Nephron (organoid): ENCODE results near the gene USP44.
A peak's percentile ranks its signal among the peaks of the same experiment; 100 is the strongest.

ENCODE experiments used
- H3K27ac Mint-ChIP-seq, 3 experiments: 2 replicates each; pipeline ENCODE4 v1.8.0; 2020; ENCODE audit warnings: mixed read lengths in 3 of 3, mild to moderate bottlenecking in 2 of 3, moderate library complexity in 1 of 3
- H3K27me3 Mint-ChIP-seq: 2 replicates; pipeline ENCODE4 v1.8.0; 2021; ENCODE audit warnings: low read depth, mild to moderate bottlenecking, moderate library complexity, mixed read lengths
- H3K36me3 Mint-ChIP-seq: 2 replicates; pipeline ENCODE4 v1.8.0; 2020; ENCODE audit warnings: low read depth, mixed read lengths
- H3K4me1 Mint-ChIP-seq: 2 replicates; pipeline ENCODE4 v1.8.0; 2020; ENCODE audit warnings: mixed read lengths
- H3K4me3 Mint-ChIP-seq, 3 experiments: 2 replicates each; pipeline ENCODE4 v1.8.0; 2020; ENCODE audit warnings: mild to moderate bottlenecking in 3 of 3, mixed read lengths in 3 of 3, moderate library complexity in 2 of 3
- H3K9me3 Mint-ChIP-seq: 2 replicates; pipeline ENCODE4 v1.8.0; 2020; ENCODE audit warnings: mixed read lengths
- TF ChIP-seq, protein P1 (sequence below), 3 experiments: fragments of 200-600 bp; sonication (generic); IDR thresholded peaks; one replicate each; pipeline ENCODE4 v1.5.0; 2021; ENCODE audit warnings: antibody characterized with exemption in 3 of 3; ENCODE audit not compliant: unreplicated experiment in 3 of 3

USP44 gene

DNA sequence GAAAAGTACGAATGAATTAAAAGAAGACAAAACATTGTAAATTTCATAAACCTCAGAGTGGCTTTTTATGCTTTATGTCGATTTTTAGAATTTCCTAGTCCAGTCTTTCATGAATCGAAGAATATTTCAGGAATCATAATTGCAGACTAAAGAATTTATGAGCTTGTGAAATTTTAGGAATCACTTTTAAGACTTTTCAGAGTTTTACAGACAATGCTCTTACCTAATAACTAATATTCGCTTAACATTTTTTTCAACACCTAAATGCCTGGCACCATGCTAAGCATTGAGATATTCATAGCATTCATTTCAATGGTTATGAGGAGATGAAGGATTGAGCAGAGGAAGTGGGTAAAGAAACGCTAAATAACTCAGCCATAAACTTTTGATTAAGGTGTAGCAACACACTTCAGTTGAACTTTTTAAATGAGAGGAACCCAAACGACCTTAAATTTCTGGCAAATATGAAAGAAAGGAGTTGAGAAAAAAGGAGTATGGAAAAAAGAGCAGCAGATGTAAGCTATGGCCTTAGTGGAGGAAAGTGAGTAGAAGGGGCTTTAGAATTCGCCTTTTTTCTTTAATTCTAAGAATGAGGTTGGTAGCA, 739 bp upstream of the USP44 start:
- Mint-ChIP-seq H3K4me3 (no peak overlapping the region), H3K27me3 (peaks cover 76% of the 10 kb centered on the region), H3K36me3 (peaks cover 4% of the 10 kb centered on the region), H3K4me1 (peaks cover 7% of the 10 kb centered on the region), H3K9me3 (peaks cover 6% of the 10 kb centered on the region), H3K27ac (no peak overlapping the region)
- TF ChIP-seq, protein P1, sequence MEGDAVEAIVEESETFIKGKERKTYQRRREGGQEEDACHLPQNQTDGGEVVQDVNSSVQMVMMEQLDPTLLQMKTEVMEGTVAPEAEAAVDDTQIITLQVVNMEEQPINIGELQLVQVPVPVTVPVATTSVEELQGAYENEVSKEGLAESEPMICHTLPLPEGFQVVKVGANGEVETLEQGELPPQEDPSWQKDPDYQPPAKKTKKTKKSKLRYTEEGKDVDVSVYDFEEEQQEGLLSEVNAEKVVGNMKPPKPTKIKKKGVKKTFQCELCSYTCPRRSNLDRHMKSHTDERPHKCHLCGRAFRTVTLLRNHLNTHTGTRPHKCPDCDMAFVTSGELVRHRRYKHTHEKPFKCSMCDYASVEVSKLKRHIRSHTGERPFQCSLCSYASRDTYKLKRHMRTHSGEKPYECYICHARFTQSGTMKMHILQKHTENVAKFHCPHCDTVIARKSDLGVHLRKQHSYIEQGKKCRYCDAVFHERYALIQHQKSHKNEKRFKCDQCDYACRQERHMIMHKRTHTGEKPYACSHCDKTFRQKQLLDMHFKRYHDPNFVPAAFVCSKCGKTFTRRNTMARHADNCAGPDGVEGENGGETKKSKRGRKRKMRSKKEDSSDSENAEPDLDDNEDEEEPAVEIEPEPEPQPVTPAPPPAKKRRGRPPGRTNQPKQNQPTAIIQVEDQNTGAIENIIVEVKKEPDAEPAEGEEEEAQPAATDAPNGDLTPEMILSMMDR (IDR thresholded peaks at IDR 0.05; ENCODE audit: unreplicated experiment in 3 of 3) = no peak

DNA sequence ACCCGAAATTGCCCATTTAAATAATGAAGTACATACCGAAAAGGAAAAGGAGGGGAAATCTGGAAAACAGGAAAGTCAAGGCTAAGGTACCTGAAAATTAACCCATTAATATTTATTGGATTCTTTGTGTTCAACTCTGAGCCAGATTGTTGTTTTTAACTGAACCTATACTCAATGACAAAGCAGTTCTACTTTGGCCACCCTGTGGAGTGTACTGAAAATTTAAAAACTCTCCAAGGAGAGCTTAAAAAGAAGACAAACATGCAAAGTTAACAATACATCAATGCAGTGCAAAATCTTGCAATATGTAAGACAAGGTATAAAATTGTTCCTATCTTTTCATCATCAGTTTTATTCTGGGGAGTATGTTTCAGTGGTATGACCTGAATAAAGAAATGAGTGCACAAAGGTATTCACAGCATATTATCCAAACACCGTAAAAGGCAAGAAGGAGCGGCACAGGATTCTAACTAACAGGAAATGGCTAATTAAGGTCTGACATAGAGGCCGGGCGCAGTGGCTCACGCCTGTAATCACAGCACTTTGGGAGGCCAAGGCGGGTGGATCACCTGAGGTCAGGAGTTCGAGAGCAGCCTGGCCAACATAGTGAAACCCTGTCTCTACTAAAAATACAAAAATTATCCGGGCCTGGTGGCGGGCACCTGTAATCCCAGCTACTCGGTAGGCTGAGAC, 1.7 kb downstream of the USP44 start:
- Mint-ChIP-seq H3K4me3 (peak overlapping the region; percentile 75 to 81 (median 81)), H3K9me3 (peaks cover 6% of the 10 kb centered on the region), H3K27me3 (peaks cover 97% of the 10 kb centered on the region), H3K36me3 (peaks cover 4% of the 10 kb centered on the region), H3K4me1 (peaks cover 7% of the 10 kb centered on the region), H3K27ac (no peak overlapping the region)
- TF ChIP-seq, protein P1 (IDR thresholded peaks at IDR 0.05; ENCODE audit: unreplicated experiment in 3 of 3) = no peak

DNA sequence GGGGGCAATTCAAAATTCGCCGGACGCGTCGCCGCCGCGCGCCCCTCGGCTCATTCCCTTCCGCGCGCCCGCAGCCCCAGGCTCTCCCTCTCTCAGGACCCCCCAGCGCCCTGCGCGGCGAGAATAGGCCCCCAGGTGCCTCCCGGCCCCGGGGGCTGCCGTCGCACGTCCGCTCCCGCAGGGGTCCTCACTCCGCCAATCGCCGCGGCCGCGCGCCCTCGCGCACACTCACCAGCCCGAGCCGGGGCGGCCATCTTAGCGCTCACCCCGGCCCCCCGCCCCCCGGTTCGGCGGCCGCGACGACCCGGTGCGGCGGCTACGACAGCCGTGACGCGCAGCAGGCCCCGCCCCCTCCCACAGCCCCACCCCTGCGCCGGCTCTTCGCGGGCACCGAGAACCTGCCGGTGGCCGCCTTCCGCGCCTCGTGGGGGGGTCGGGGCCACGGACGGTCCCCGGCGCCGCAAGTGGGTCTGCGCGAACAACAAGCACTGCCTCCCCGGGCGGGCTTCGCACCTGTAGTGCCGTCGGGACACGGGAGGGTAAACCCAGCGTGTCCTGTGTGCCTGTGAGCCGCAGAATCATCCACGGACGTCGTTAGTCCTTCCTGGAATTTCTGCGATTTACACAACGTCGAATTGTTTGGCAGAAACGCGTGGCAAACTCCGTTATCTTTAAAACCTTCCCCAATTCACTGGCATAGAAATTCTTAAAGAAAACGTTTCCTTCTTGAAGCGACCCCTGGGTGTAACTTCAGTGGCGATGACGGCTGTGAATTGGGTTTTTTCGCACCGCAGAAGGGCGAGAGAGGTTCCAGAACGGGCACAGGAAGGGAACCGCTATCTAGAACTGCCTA, 2.5 kb downstream of the USP44 start:
- Mint-ChIP-seq H3K9me3 (peaks cover 6% of the 10 kb centered on the region), H3K36me3 (peaks cover 4% of the 10 kb centered on the region)

DNA sequence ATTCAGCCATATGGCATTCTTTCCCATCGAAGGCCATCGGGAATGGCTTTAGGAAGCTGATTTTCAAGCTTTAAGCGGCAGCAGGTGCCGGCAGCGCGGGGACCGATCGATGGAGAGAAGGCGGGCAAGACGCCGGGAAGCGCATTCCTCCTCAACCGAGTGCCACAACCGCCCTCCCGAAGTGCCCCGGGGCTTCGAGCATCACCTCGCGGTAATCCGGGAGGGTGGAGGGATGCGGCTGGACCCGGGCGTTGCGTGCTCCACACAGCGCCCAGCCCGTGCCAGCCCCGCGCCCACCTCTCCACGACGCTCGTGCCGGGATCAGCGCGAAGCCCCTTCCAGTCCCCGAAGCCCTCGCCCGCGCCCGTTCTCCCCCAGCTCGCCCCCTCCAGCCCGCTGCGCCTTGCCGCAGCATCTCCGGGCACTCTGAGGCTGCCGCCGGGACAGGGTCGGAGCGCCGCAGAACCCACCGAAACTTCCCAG, 3.2 kb downstream of the USP44 start:
- peaks cover 6% of the 10 kb centered on the region for H3K9me3 Mint-ChIP-seq
- peaks cover 7% of the 10 kb centered on the region for H3K4me1 Mint-ChIP-seq
- peaks cover 4% of the 10 kb centered on the region for H3K36me3 Mint-ChIP-seq
- TF ChIP-seq, protein P1 (IDR thresholded peaks at IDR 0.05; ENCODE audit: unreplicated experiment in 3 of 3) = no peak
- peaks cover 87% of the 10 kb centered on the region for H3K27me3 Mint-ChIP-seq
- peak overlapping the region; percentile 72 to 81 (median 75) for H3K4me3 Mint-ChIP-seq
- no peak overlapping the region for H3K27ac Mint-ChIP-seq

More for the DNA sequence above, 2.5 kb downstream of the USP44 start:
- peak overlapping the region; percentile 75 to 81 (median 81) for H3K4me3 Mint-ChIP-seq
- TF ChIP-seq, protein P1 (IDR thresholded peaks at IDR 0.05; ENCODE audit: unreplicated experiment in 3 of 3) = no peak
- H3K4me1 Mint-ChIP-seq = peaks cover 7% of the 10 kb centered on the region
- peaks cover 90% of the 10 kb centered on the region for H3K27me3 Mint-ChIP-seq
- H3K27ac Mint-ChIP-seq = no peak overlapping the region

DNA sequence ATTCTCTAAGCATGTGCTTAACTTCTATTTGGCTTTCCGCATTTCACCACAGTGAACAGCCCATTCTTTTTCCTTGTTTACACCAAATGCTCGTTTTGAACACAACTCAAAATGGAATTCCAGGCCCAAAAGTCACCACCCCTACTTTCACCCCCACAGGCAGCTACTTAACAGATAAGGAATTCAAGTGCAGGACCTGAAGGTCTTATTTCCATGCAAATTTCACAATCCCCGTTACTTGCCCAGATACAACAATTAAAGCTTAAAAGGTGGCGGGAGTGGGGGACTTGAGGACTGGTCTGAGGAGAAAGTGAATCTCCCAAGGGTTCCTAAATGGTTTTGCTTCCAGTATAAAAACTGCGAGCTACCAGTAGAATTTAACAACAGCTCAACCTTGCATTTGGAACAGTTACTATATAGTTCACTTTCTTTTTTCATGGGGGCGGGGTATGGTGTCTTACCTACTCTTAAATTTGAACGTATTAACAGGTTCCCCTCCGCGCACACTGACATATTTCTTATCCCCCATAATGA, 3.7 kb downstream of the USP44 start:
- TF ChIP-seq, protein P1 (IDR thresholded peaks at IDR 0.05; ENCODE audit: unreplicated experiment in 3 of 3) = no peak
- Mint-ChIP-seq H3K9me3 (peaks cover 6% of the 10 kb centered on the region), H3K27ac (no peak overlapping the region), H3K4me1 (peaks cover 7% of the 10 kb centered on the region), H3K36me3 (peaks cover 4% of the 10 kb centered on the region), H3K4me3 (peak overlapping the region; percentile 72 to 81 (median 75)), H3K27me3 (peaks cover 82% of the 10 kb centered on the region)
